GM13977 (cell line): Measurements from ENCODE around the gene NPAS3.

Source experiments
- DNase-seq: peaks from one replicate; pipeline ENCODE4 v3.0.0; 2012; ENCODE audit warnings: low spot score
- CTCF ChIP-seq: IDR thresholded peaks from 2 replicates; pipeline ENCODE4 v1.5.1; 2012; ENCODE audit warnings: mild to moderate bottlenecking, control low read depth; ENCODE audit not compliant: insufficient read depth; ENCODE audit errors: extremely low read depth, missing control alignments
- in situ Hi-C: fragments of 300-500 bp; cut with MboI; formaldehyde crosslinking; loops from one replicate; pipeline ENCODE4 v1.12.0; 2022; ENCODE audit warnings: low sequenced_read_pairs, low pct_unique_long_range_greater_than_20kb, mixed read lengths, inconsistent platforms; ENCODE audit not compliant: unreplicated experiment

NPAS3 gene

GRCh38 chr14:33700052-33700451, 761.4 kb downstream of the NPAS3 start:
- TF ChIP-seq CTCF = no peak
- in situ Hi-C loops = no loop called here
- DNase-seq = no peak

GRCh38 chr14:33702293-33702692, 763.6 kb downstream of the NPAS3 start:
- in situ Hi-C loops = no loop called here
- no peak for DNase-seq
- no peak for TF ChIP-seq CTCF

- no peak for TF ChIP-seq CTCF
- in situ Hi-C loops = no loop called here
- no peak for DNase-seq
Measured at GRCh38 chr14:33704481-33704880, 765.8 kb downstream of the NPAS3 start.

- DNase-seq = no peak
- in situ Hi-C loops = no loop called here
- no peak for TF ChIP-seq CTCF
Measured at GRCh38 chr14:33705490-33705889, 766.8 kb downstream of the NPAS3 start.

- in situ Hi-C loops = no loop called here
- no peak for TF ChIP-seq CTCF
- no peak for DNase-seq
Measured at GRCh38 chr14:33707716-33708115, 769.0 kb downstream of the NPAS3 start.

- in situ Hi-C loops = no loop called here
Measured at GRCh38 chr14:33709283-33709682, 770.6 kb downstream of the NPAS3 start.

More at GRCh38 chr14:33709283-33709682, 770.6 kb downstream of the NPAS3 start:
- no peak for DNase-seq
- TF ChIP-seq CTCF = no peak
